SK-N-SH treated with all-trans-retinoic acid at 6 μM for 48 hours (cell line): Measurements from ENCODE around the gene FBXO17.

Experiments
- ARNTL ChIP-seq: fragments of 450-650 bp; formaldehyde crosslinking; IDR thresholded peaks from 2 replicates; pipeline ENCODE4 v1.5.0; 2020; ENCODE audit warnings: low read depth, mild to moderate bottlenecking, moderate library complexity, borderline replicate concordance
- PATZ1 ChIP-seq: fragments of 250-450 bp; sonication (Bioruptor Pico); IDR thresholded peaks from 2 replicates; pipeline ENCODE4 v1.8.0; 2020; ENCODE audit warnings: mild to moderate bottlenecking, moderate library complexity, borderline replicate concordance
- ZFP30 ChIP-seq: fragments of 450-650 bp; formaldehyde crosslinking; IDR thresholded peaks from 2 replicates; pipeline ENCODE4 v1.5.0; 2022; ENCODE audit warnings: mild to moderate bottlenecking, moderate library complexity
- TF ChIP-seq, protein P1 (sequence below): fragments of 250-450 bp; sonication (Bioruptor Pico); IDR thresholded peaks from 2 replicates; pipeline ENCODE4 v1.5.1; 2020; ENCODE audit warnings: low read depth, mild to moderate bottlenecking, moderate library complexity

DNA sequence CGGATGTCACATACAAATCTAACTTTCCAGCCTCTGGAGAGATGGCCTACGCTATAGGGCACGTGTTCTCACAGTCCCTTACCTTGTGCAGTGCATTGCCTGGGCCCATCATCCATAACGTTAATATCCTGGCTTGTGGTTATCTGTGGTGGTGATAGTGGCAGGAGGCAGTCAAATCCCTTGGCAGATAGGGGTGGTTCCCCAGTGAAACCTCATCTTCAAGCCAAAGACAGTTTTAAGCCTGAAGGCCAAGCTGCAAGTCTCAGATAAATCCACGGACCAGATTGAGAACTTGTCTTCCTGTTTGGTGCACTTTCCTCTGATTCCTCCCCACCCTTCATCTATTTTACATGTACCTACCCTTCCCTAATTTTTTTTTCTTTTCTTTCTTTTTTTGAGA lies 4.3 kb upstream of the FBXO17 start:
- TF ChIP-seq ARNTL (CRISPR knock-in tag) (no peak), PATZ1 (no peak), ZFP30 (CRISPR knock-in tag) (no peak)
- TF ChIP-seq, protein P1, sequence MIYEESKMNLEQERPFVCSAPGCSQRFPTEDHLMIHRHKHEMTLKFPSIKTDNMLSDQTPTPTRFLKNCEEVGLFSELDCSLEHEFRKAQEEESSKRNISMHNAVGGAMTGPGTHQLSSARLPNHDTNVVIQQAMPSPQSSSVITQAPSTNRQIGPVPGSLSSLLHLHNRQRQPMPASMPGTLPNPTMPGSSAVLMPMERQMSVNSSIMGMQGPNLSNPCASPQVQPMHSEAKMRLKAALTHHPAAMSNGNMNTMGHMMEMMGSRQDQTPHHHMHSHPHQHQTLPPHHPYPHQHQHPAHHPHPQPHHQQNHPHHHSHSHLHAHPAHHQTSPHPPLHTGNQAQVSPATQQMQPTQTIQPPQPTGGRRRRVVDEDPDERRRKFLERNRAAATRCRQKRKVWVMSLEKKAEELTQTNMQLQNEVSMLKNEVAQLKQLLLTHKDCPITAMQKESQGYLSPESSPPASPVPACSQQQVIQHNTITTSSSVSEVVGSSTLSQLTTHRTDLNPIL (CRISPR knock-in tag) = no peak
